ENCODE data around the gene CCNA2.

CCNA2 gene
- 0.70 to 1.5 (median 0.86) reads per million in 3 donors for total RNA-seq

GRCh38 chr4:121823505-121824170, at the start of gene CCNA2:
Gene CCNA2, minus strand, starts transcription at chr4:121823883. Its CDS starts 255 bp downstream, at chr4:121823628.
- peak within 1 kb of the TSS; percentile 53 for H3K27ac ChIP-seq (ENCODE audit: insufficient read depth, low read length, poor library complexity, severe bottlenecking)
- no peaks in the 10 kb centered on the region for H3K4me1 ChIP-seq (ENCODE audit: control insufficient read depth, insufficient read depth, low read length, poor library complexity, severe bottlenecking)
- H3K9me3 ChIP-seq (ENCODE audit: control insufficient read depth, low read length), result no peaks in the 10 kb centered on the region
- peak within 1 kb of the TSS; percentile 77 for H3K4me3 ChIP-seq (ENCODE audit: insufficient read depth, low read depth, low read length, poor library complexity, severe bottlenecking)
- no peaks in the 10 kb centered on the region for H3K27me3 ChIP-seq (replicated peaks; ENCODE audit: control insufficient read depth, insufficient read depth, low read length, poor library complexity, severe bottlenecking)
- peak; percentile 89 to 94 (median 92) for DNase-seq
- no peaks in the 10 kb centered on the region for H3K36me3 ChIP-seq (ENCODE audit: control insufficient read depth, insufficient read depth, low read length)

DNA sequence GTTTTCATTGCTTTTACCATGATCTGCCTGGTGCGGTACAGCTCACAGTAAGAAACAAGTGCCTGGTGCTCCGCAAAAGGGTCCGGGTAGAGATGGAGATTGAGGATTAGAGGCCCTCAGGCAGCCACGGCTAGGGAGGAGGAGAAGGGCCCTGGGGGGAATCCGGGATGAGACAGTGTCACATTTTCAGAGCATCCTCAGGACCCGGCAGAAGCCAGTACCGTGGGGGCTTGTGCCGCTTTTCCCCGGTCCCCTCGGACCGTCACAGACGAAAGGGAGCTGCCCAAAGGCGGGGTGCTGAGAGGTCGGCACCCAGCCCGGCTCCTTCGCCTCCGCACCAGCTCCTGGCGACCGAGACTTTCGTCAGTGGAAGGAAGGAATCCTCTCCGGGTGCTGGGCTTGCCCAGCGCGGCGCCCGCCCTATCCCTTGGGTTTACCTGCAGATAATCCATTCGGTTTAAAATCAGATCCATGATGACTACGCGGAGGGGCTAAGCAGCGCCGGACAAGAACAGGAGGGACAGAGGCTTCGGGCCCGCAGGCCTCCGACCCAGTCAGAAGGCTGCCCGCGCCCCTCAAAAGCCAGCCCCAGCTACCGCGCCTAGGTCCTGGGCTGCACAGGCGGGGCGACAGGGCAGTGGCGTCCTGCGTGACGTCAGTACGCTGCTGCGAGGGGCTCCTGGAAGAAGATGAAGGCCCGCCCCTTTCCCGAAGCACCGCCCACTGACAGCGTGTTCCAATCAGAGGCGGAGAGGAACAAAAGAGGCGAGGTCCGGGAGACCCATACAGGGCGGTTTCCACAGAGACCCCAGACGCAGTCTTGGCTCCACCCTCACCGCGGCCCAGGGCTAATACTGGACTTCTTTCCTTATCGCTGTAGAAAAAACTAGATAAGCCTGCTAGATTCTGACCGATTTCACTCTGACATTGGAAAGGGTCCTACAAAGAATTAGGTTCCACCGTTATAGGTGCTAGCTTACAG, 46.4 kb upstream of the CCNA2 start, which contains the start of gene BBS7:
TSS of gene BBS7 (minus strand) at position 634 of the 982 bp plus-strand sequence. CDS start at position 473, 161 bp downstream.
- H3K36me3 ChIP-seq (ENCODE audit: control insufficient read depth, insufficient read depth, low read length), result no peaks in the 10 kb centered on the region
- H3K4me1 ChIP-seq (ENCODE audit: control insufficient read depth, insufficient read depth, low read length, poor library complexity, severe bottlenecking), result peaks cover 10% of the 10 kb centered on the region
- DNase-seq, result peak; percentile 85 to 92 (median 87)
- no peaks in the 10 kb centered on the region for H3K27me3 ChIP-seq (replicated peaks; ENCODE audit: control insufficient read depth, insufficient read depth, low read length, poor library complexity, severe bottlenecking)
- peak within 1 kb of the TSS; percentile 96 for H3K4me3 ChIP-seq (ENCODE audit: insufficient read depth, low read depth, low read length, poor library complexity, severe bottlenecking)
- H3K9me3 ChIP-seq (ENCODE audit: control insufficient read depth, low read length), result no peaks in the 10 kb centered on the region
- peak within 1 kb of the TSS; percentile 69 for H3K27ac ChIP-seq (ENCODE audit: insufficient read depth, low read length, poor library complexity, severe bottlenecking)

- Histone ChIP-seq H3K27ac (ENCODE audit: insufficient read depth, low read length, poor library complexity, severe bottlenecking) (no peak overlapping the region), H3K4me1 (ENCODE audit: control insufficient read depth, insufficient read depth, low read length, poor library complexity, severe bottlenecking) (no peaks in the 10 kb centered on the region), H3K4me3 (ENCODE audit: insufficient read depth, low read depth, low read length, poor library complexity, severe bottlenecking) (no peak overlapping the region), H3K27me3 (replicated peaks; ENCODE audit: control insufficient read depth, insufficient read depth, low read length, poor library complexity, severe bottlenecking) (no peaks in the 10 kb centered on the region), H3K9me3 (ENCODE audit: control insufficient read depth, low read length) (no peaks in the 10 kb centered on the region), H3K36me3 (ENCODE audit: control insufficient read depth, insufficient read depth, low read length) (peaks cover 5% of the 10 kb centered on the region)
- no peak for DNase-seq
Observed at GRCh38 chr4:121863799-121864198, 40.1 kb upstream of the CCNA2 start.

DNA sequence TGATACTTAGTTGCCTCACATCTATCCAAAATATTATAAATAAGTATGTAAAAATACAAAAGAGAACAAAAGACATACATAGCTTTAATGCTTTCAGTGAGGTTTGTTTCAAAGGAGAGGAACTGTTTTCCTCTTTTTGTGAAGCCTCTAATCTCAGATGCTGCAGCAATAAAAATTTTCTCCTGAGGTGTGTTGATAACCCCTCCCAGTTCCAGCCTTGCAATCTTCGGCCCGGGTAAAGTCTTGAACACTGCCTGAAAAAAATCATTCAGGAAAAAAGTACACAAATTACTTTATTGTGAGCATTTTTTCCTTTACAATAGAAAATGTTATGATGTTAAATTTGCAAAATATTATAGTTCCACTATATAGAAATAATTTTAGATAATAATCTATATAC, 37.7 kb upstream of the CCNA2 start:
- Histone ChIP-seq H3K27me3 (replicated peaks; ENCODE audit: control insufficient read depth, insufficient read depth, low read length, poor library complexity, severe bottlenecking) (no peaks in the 10 kb centered on the region), H3K9me3 (ENCODE audit: control insufficient read depth, low read length) (no peaks in the 10 kb centered on the region), H3K4me1 (ENCODE audit: control insufficient read depth, insufficient read depth, low read length, poor library complexity, severe bottlenecking) (no peaks in the 10 kb centered on the region), H3K4me3 (ENCODE audit: insufficient read depth, low read depth, low read length, poor library complexity, severe bottlenecking) (no peak overlapping the region), H3K27ac (ENCODE audit: insufficient read depth, low read length, poor library complexity, severe bottlenecking) (no peak overlapping the region), H3K36me3 (ENCODE audit: control insufficient read depth, insufficient read depth, low read length) (peaks cover 5% of the 10 kb centered on the region)
- DNase-seq, result no peak

DNA sequence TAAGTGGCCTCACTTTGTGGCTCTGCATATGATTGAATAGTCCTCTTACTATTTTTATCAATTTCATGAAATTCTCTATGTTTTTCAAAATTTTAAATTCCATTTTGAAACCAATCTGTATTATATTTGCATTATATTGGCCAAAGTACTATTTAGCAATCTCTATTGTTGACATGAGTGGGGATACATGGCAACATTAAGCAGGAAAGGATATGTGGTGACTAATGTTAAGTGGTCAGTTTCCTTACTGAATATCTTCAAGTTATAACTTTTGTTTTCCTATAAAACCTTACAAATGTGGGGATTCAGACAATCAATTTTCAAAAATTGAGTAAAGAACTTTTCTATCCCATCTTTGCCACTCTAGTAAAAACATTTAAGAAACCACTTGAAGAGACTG, 36.4 kb upstream of the CCNA2 start:
- no peak for DNase-seq
- Histone ChIP-seq H3K4me1 (ENCODE audit: control insufficient read depth, insufficient read depth, low read length, poor library complexity, severe bottlenecking) (no peaks in the 10 kb centered on the region), H3K27ac (ENCODE audit: insufficient read depth, low read length, poor library complexity, severe bottlenecking) (no peak overlapping the region), H3K4me3 (ENCODE audit: insufficient read depth, low read depth, low read length, poor library complexity, severe bottlenecking) (no peak overlapping the region), H3K9me3 (ENCODE audit: control insufficient read depth, low read length) (no peaks in the 10 kb centered on the region), H3K36me3 (ENCODE audit: control insufficient read depth, insufficient read depth, low read length) (peaks cover 5% of the 10 kb centered on the region), H3K27me3 (replicated peaks; ENCODE audit: control insufficient read depth, insufficient read depth, low read length, poor library complexity, severe bottlenecking) (no peaks in the 10 kb centered on the region)

GRCh38 chr4:121851354-121851753, 27.7 kb upstream of the CCNA2 start:
- H3K36me3 ChIP-seq (ENCODE audit: control insufficient read depth, insufficient read depth, low read length), result no peaks in the 10 kb centered on the region
- H3K4me3 ChIP-seq (ENCODE audit: insufficient read depth, low read depth, low read length, poor library complexity, severe bottlenecking), result no peak overlapping the region
- DNase-seq, result no peak
- no peaks in the 10 kb centered on the region for H3K9me3 ChIP-seq (ENCODE audit: control insufficient read depth, low read length)
- no peaks in the 10 kb centered on the region for H3K4me1 ChIP-seq (ENCODE audit: control insufficient read depth, insufficient read depth, low read length, poor library complexity, severe bottlenecking)
- H3K27me3 ChIP-seq (replicated peaks; ENCODE audit: control insufficient read depth, insufficient read depth, low read length, poor library complexity, severe bottlenecking), result no peaks in the 10 kb centered on the region
- H3K27ac ChIP-seq (ENCODE audit: insufficient read depth, low read length, poor library complexity, severe bottlenecking), result no peak overlapping the region

GRCh38 chr4:121846662-121847061, 23.0 kb upstream of the CCNA2 start:
- H3K36me3 ChIP-seq (ENCODE audit: control insufficient read depth, insufficient read depth, low read length), result no peaks in the 10 kb centered on the region
- no peaks in the 10 kb centered on the region for H3K9me3 ChIP-seq (ENCODE audit: control insufficient read depth, low read length)
- no peak overlapping the region for H3K27ac ChIP-seq (ENCODE audit: insufficient read depth, low read length, poor library complexity, severe bottlenecking)
- H3K4me1 ChIP-seq (ENCODE audit: control insufficient read depth, insufficient read depth, low read length, poor library complexity, severe bottlenecking), result no peaks in the 10 kb centered on the region
- H3K4me3 ChIP-seq (ENCODE audit: insufficient read depth, low read depth, low read length, poor library complexity, severe bottlenecking), result no peak overlapping the region
- no peaks in the 10 kb centered on the region for H3K27me3 ChIP-seq (replicated peaks; ENCODE audit: control insufficient read depth, insufficient read depth, low read length, poor library complexity, severe bottlenecking)
- no peak for DNase-seq

GRCh38 chr4:121842862-121843261, 19.2 kb upstream of the CCNA2 start:
- Histone ChIP-seq H3K27ac (ENCODE audit: insufficient read depth, low read length, poor library complexity, severe bottlenecking) (no peak overlapping the region), H3K9me3 (ENCODE audit: control insufficient read depth, low read length) (no peaks in the 10 kb centered on the region), H3K36me3 (ENCODE audit: control insufficient read depth, insufficient read depth, low read length) (peaks cover 6% of the 10 kb centered on the region), H3K4me1 (ENCODE audit: control insufficient read depth, insufficient read depth, low read length, poor library complexity, severe bottlenecking) (no peaks in the 10 kb centered on the region), H3K4me3 (ENCODE audit: insufficient read depth, low read depth, low read length, poor library complexity, severe bottlenecking) (no peak overlapping the region), H3K27me3 (replicated peaks; ENCODE audit: control insufficient read depth, insufficient read depth, low read length, poor library complexity, severe bottlenecking) (no peaks in the 10 kb centered on the region)
- DNase-seq, result no peak

DNA sequence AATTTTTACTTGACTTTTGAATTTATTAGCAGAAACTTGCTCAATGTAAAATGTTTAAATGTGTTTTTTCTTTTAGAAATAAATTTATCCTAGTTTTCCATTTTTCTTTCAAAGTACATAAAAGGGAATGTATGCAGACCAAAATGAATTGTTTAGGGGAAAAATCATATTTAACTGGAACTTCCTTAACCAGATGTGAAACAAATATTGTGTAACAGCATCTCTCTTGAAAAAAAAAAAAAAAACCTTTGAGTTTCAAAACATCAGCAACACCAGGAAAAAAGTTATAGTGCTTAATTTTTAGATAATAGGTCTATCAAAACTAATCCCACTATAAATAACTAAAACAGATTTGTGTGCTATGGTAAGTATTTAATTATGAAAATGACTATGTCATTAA, 14.5 kb upstream of the CCNA2 start:
- no peak for DNase-seq
- no peak overlapping the region for H3K4me3 ChIP-seq (ENCODE audit: insufficient read depth, low read depth, low read length, poor library complexity, severe bottlenecking)

GRCh38 chr4:121829511-121829910, 5.8 kb upstream of the CCNA2 start:
- Histone ChIP-seq H3K27ac (ENCODE audit: insufficient read depth, low read length, poor library complexity, severe bottlenecking) (no peak overlapping the region), H3K4me3 (ENCODE audit: insufficient read depth, low read depth, low read length, poor library complexity, severe bottlenecking) (no peak overlapping the region), H3K27me3 (replicated peaks; ENCODE audit: control insufficient read depth, insufficient read depth, low read length, poor library complexity, severe bottlenecking) (no peaks in the 10 kb centered on the region), H3K9me3 (ENCODE audit: control insufficient read depth, low read length) (no peaks in the 10 kb centered on the region), H3K36me3 (ENCODE audit: control insufficient read depth, insufficient read depth, low read length) (no peaks in the 10 kb centered on the region), H3K4me1 (ENCODE audit: control insufficient read depth, insufficient read depth, low read length, poor library complexity, severe bottlenecking) (no peaks in the 10 kb centered on the region)
- no peak for DNase-seq

More for the DNA sequence above, 14.5 kb upstream of the CCNA2 start:
- H3K36me3 ChIP-seq (ENCODE audit: control insufficient read depth, insufficient read depth, low read length), result peaks cover 6% of the 10 kb centered on the region
- H3K9me3 ChIP-seq (ENCODE audit: control insufficient read depth, low read length), result no peaks in the 10 kb centered on the region
- H3K27me3 ChIP-seq (replicated peaks; ENCODE audit: control insufficient read depth, insufficient read depth, low read length, poor library complexity, severe bottlenecking), result no peaks in the 10 kb centered on the region
- H3K4me1 ChIP-seq (ENCODE audit: control insufficient read depth, insufficient read depth, low read length, poor library complexity, severe bottlenecking), result no peaks in the 10 kb centered on the region
- no peak overlapping the region for H3K27ac ChIP-seq (ENCODE audit: insufficient read depth, low read length, poor library complexity, severe bottlenecking)

Measured in effector memory CD4-positive, alpha-beta T cell (primary cell).